Esophagus squamous epithelium (tissue), 4 donors: ENCODE measurements around the gene CAPRIN2.

ENCODE experiments used
- POLR2A ChIP-seq, 4 donors: fragments of 450-650 bp; IDR thresholded peaks; one replicate each; pipeline ENCODE4 v1.6.1; 2017; ENCODE audit warnings: antibody characterized with exemption in 4 of 4, mild to moderate bottlenecking in 4 of 4, moderate library complexity in 3 of 4
- TF ChIP-seq, protein P1 (sequence below), 6 experiments: fragments of 450-650 bp in 4 of 6; fragments of 200-600 bp in 2 of 6; sonication (generic) in 2 of 6; IDR thresholded peaks; one replicate each; pipeline ENCODE4 v1.5.1; 2016 to 2019; ENCODE audit warnings: antibody characterized with exemption in 6 of 6, mild to moderate bottlenecking in 4 of 6, moderate library complexity in 4 of 6

DNA sequence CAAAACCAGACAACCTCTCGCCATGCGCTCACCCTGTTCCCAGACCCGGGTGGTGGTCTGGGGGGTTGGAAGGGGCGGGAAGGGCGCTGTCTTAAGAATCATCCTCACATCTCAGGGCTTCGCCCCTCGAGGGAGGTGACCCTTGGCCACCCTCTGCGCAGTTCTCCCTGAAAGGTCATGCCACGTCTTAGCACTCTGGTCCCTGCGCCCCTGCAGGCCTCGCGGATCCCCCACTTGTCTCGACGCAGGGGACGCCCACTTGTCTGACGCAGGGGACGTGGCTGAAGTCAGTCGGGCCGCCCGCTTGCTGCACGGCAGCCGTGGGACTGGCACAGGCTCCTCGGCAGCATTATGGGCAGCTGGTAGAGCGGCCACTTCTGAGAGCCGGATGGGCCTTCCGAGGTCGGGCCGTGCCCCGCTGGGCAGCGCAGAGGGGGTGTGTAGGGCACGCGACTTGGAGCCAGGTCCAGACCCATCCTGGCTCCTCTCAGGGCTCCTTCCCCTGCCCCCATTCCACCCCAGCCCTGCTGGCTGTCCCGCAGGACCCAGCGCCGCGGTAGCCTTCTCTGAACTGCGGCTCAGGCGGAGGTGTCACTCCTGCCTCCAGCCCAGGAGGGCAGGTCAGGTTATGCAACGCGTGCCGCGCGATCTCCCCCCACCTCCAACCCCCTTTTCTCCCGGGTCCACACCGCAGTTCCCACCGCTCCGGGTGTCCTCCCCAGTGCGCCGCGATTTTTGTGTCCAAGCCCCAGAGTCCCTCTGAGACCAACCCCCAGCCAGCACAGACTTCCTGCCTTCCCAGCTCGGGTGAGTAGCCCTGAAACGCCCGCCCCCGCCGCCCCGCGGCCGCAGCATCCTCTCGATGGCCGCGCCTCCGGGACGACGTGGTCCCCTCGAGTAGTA is 40.9 kb upstream of the CAPRIN2 start:
- TF ChIP-seq, protein P1, sequence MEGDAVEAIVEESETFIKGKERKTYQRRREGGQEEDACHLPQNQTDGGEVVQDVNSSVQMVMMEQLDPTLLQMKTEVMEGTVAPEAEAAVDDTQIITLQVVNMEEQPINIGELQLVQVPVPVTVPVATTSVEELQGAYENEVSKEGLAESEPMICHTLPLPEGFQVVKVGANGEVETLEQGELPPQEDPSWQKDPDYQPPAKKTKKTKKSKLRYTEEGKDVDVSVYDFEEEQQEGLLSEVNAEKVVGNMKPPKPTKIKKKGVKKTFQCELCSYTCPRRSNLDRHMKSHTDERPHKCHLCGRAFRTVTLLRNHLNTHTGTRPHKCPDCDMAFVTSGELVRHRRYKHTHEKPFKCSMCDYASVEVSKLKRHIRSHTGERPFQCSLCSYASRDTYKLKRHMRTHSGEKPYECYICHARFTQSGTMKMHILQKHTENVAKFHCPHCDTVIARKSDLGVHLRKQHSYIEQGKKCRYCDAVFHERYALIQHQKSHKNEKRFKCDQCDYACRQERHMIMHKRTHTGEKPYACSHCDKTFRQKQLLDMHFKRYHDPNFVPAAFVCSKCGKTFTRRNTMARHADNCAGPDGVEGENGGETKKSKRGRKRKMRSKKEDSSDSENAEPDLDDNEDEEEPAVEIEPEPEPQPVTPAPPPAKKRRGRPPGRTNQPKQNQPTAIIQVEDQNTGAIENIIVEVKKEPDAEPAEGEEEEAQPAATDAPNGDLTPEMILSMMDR (IDR thresholded peaks at IDR 0.05), result no peak
- TF ChIP-seq POLR2A (IDR thresholded peaks at IDR 0.05), result no peak
